ENCODE measurements around the gene SNX24. TPM values are rescaled to one million over a fixed set of nuclear protein-coding genes. Genes with fewer than 3 reads are reported as not detected.

Gene SNX24
- total RNA-seq, 1 experiment from 2014 or later: 22.3 TPM

- intact Hi-C loops (cut with micrococcal nuclease; ENCODE audit: unreplicated experiment): loop anchor here (5.0 kb wide), 2 partner anchors 378 to 477 kb away; no protein-coding TSS in a partner anchor
- H4K20me1 ChIP-seq (ENCODE audit: insufficient read depth): no peaks in the 10 kb centered on the region; the same call in 1 of the 2 replicates
- no peak overlapping the region for H3K27ac ChIP-seq
- no peaks in the 10 kb centered on the region for H3F3A ChIP-seq (ENCODE audit: insufficient read depth, low read depth)
- no peaks in the 10 kb centered on the region for H3K27me3 ChIP-seq (ENCODE audit: insufficient read depth, low read depth)
- DNase-seq: no peak
- no peaks in the 10 kb centered on the region for H3K36me3 ChIP-seq (ENCODE audit: low read depth)
- no peaks in the 10 kb centered on the region for H3K9me3 ChIP-seq (ENCODE audit: insufficient read depth, low read depth)
- no TSS peak for BruUV-seq (replicated peaks)
- no peaks in the 10 kb centered on the region for H3K9me2 ChIP-seq (ENCODE audit: insufficient read depth)
- no peaks in the 10 kb centered on the region for H3K4me1 ChIP-seq (replicated peaks; ENCODE audit: insufficient read depth)
- no peak overlapping the region for H3K4me2 ChIP-seq
- H3K4me3 ChIP-seq: no peak overlapping the region
- CTCF ChIA-PET: no interaction called here
- POLR2A ChIA-PET (ENCODE audit: unreplicated experiment): no interaction called here
- H2AFZ ChIP-seq: no peak overlapping the region
- TF ChIP-seq CTCF (conservative IDR thresholded peaks at IDR 0.05) (no peak), EZH2 (IDR thresholded peaks at IDR 0.05; ENCODE audit: low read depth) (no peak)
- no peaks in the 10 kb centered on the region for H3K79me2 ChIP-seq (ENCODE audit: low read depth)
Observed at GRCh38 chr5:122895141-122895540, 49.7 kb downstream of the SNX24 start.

- Histone ChIP-seq H4K20me1 (ENCODE audit: insufficient read depth) (no peaks in the 10 kb centered on the region; the same call in 1 of the 2 replicates), H2AFZ (no peak overlapping the region), H3K36me3 (ENCODE audit: low read depth) (no peaks in the 10 kb centered on the region), H3K9me3 (ENCODE audit: insufficient read depth, low read depth) (no peaks in the 10 kb centered on the region), H3K4me1 (replicated peaks; ENCODE audit: insufficient read depth) (no peaks in the 10 kb centered on the region), H3F3A (ENCODE audit: insufficient read depth, low read depth) (no peaks in the 10 kb centered on the region), H3K9me2 (ENCODE audit: insufficient read depth) (no peaks in the 10 kb centered on the region), H3K79me2 (ENCODE audit: low read depth) (no peaks in the 10 kb centered on the region), H3K4me3 (no peak overlapping the region), H3K4me2 (no peak overlapping the region), H3K27ac (no peak overlapping the region), H3K27me3 (ENCODE audit: insufficient read depth, low read depth) (no peaks in the 10 kb centered on the region)
- ChIA-PET CTCF (no interaction called here), POLR2A (ENCODE audit: unreplicated experiment) (no interaction called here)
- TF ChIP-seq CTCF (conservative IDR thresholded peaks at IDR 0.05) (peak; percentile 60), EZH2 (IDR thresholded peaks at IDR 0.05; ENCODE audit: low read depth) (no peak)
- intact Hi-C loops (cut with micrococcal nuclease; ENCODE audit: unreplicated experiment): loop anchor here (5.0 kb wide), 2 partner anchors 379 to 476 kb away; no protein-coding TSS in a partner anchor
- no TSS peak for BruUV-seq (replicated peaks)
- no peak for DNase-seq
Observed at GRCh38 chr5:122896598-122897282, 51.3 kb downstream of the SNX24 start.

GRCh38 chr5:122897283-122897602 is 51.8 kb downstream of the SNX24 start:
- H3K4me1 ChIP-seq (replicated peaks; ENCODE audit: insufficient read depth): no peaks in the 10 kb centered on the region
- no peaks in the 10 kb centered on the region for H3K79me2 ChIP-seq (ENCODE audit: low read depth)
- no peaks in the 10 kb centered on the region for H3K9me2 ChIP-seq (ENCODE audit: insufficient read depth)
- H3K4me2 ChIP-seq: no peak overlapping the region
- ChIA-PET CTCF (no interaction called here), POLR2A (ENCODE audit: unreplicated experiment) (no interaction called here)
- no peak overlapping the region for H3K27ac ChIP-seq
- no peak overlapping the region for H2AFZ ChIP-seq
- no peak for TF ChIP-seq CTCF (conservative IDR thresholded peaks at IDR 0.05)
- no peak for TF ChIP-seq EZH2 (IDR thresholded peaks at IDR 0.05; ENCODE audit: low read depth)
- no peak for DNase-seq
- no TSS peak for BruUV-seq (replicated peaks)
- no peaks in the 10 kb centered on the region for H3K36me3 ChIP-seq (ENCODE audit: low read depth)
- intact Hi-C loops (cut with micrococcal nuclease; ENCODE audit: unreplicated experiment): loop anchor here (5.0 kb wide), 2 partner anchors 380 to 475 kb away; no protein-coding TSS in a partner anchor
- no peak overlapping the region for H3K4me3 ChIP-seq
- H3F3A ChIP-seq (ENCODE audit: insufficient read depth, low read depth): no peaks in the 10 kb centered on the region
- H3K9me3 ChIP-seq (ENCODE audit: insufficient read depth, low read depth): no peaks in the 10 kb centered on the region
- no peaks in the 10 kb centered on the region; the same call in 1 of the 2 replicates for H4K20me1 ChIP-seq (ENCODE audit: insufficient read depth)
- H3K27me3 ChIP-seq (ENCODE audit: insufficient read depth, low read depth): no peaks in the 10 kb centered on the region

Measured in PC-9 (cell line).